H1 (cell line): ENCODE measurements around the gene ADARB2. TPM values are rescaled to one million over a fixed set of nuclear protein-coding genes. Genes with fewer than 3 reads are reported as not detected.

Experiments used
- CTCF ChIA-PET: fragments of 300-600 bp; sonication (Branson Sonifier 250); formaldehyde crosslinking; loops from one replicate; lab custom pipeline; 2021; ENCODE audit not compliant: partially characterized antibody; lab: Charles Lee
- POLR2A ChIA-PET: fragments of 300-600 bp; sonication (Branson Sonifier 250); formaldehyde crosslinking; loops from one replicate; lab custom pipeline; 2021; ENCODE audit warnings: inconsistent platforms; ENCODE audit not compliant: partially characterized antibody; lab: Charles Lee
- DNase-seq, 2 experiments: peaks; one replicate each; pipeline versions ENCODE4 v3.0.0 to v3.0.0-alpha.2; 2010 to 2022; ENCODE audit warnings: low spot score in 2 of 2, low read depth in 1 of 2, mixed read lengths in 1 of 2
- FAIRE-seq: peaks from 2 replicates; lab custom pipeline; 2011; peaks lifted over from hg19 to GRCh38; lab: Jason Lieb, UNC
- H2AFZ ChIP-seq: 2 replicates; pipeline ENCODE4 v1.8.1; 2012; ENCODE audit warnings: low read length, inconsistent platforms
- H2AK5ac ChIP-seq: 2 replicates; pipeline ENCODE4 v1.6.1; 2013; ENCODE audit warnings: low read depth, low read length
- H2BK120ac ChIP-seq: replicated peaks from 2 replicates; pipeline ENCODE3; 2013; ENCODE audit warnings: low read depth, low read length, inconsistent platforms
- H2BK12ac ChIP-seq: 2 replicates; pipeline ENCODE4 v1.6.1; 2013; ENCODE audit warnings: low read depth, low read length
- H2BK15ac ChIP-seq: 2 replicates; pipeline ENCODE4 v1.6.1; 2013; ENCODE audit warnings: low read length
- H2BK20ac ChIP-seq: 2 replicates; pipeline ENCODE4 v1.6.1; 2013; ENCODE audit warnings: low read length
- H2BK5ac ChIP-seq: 2 replicates; pipeline ENCODE4 v1.6.1; 2013; ENCODE audit warnings: low read depth, low read length
- H3K14ac ChIP-seq: 2 replicates; pipeline ENCODE4 v1.6.1; 2013; ENCODE audit warnings: inconsistent platforms; ENCODE audit not compliant: insufficient read length
- H3K18ac ChIP-seq: 2 replicates; pipeline ENCODE4 v1.6.1; 2013; ENCODE audit warnings: low read length; ENCODE audit errors: extremely low read depth
- H3K23ac ChIP-seq: 2 replicates; pipeline ENCODE4 v1.6.1; 2013; ENCODE audit warnings: inconsistent platforms; ENCODE audit not compliant: insufficient read length
- H3K23me2 ChIP-seq: 2 replicates; pipeline ENCODE4 v1.6.1; 2013; ENCODE audit warnings: low read depth, low read length
- H3K27ac ChIP-seq: 2 replicates; pipeline ENCODE4 v1.6.1; 2011; ENCODE audit warnings: low read depth, low read length, inconsistent platforms
- H3K27me3 ChIP-seq, 4 experiments: replicated peaks in 1 of 4; 1 replicate in 1 of 4; 2 replicates in 3 of 4; pipeline versions ENCODE4 v1.6.1 to v1.8.1; 2011 to 2013; ENCODE audit warnings: low read length in 3 of 4, mild to moderate bottlenecking in 3 of 4, inconsistent platforms in 2 of 4, mixed read lengths in 2 of 4, moderate library complexity in 1 of 4; ENCODE audit not compliant: control insufficient read depth in 3 of 4, insufficient read depth in 3 of 4; ENCODE audit errors: extremely low read depth in 1 of 4
- H3K36me3 ChIP-seq, 4 experiments: 2 replicates each; pipeline versions ENCODE4 v1.6.1 to v1.8.1; 2011 to 2013; ENCODE audit warnings: mild to moderate bottlenecking in 4 of 4, low read length in 3 of 4, moderate library complexity in 2 of 4, control low read depth in 1 of 4, inconsistent platforms in 1 of 4; ENCODE audit not compliant: insufficient read depth in 4 of 4, control insufficient read depth in 2 of 4
- H3K4ac ChIP-seq: replicated peaks from 2 replicates; pipeline ENCODE3; 2013; ENCODE audit warnings: low read length, low read depth, mixed read lengths, inconsistent platforms; ENCODE audit not compliant: insufficient read length
- H3K4me1 ChIP-seq, 4 experiments: replicated peaks in 1 of 4; 1 replicate in 1 of 4; 2 replicates in 3 of 4; pipeline versions ENCODE4 v1.6.1 to v1.8.1; 2011 to 2013; ENCODE audit warnings: low read length in 3 of 4, inconsistent platforms in 2 of 4, mixed read lengths in 1 of 4; ENCODE audit not compliant: insufficient read depth in 4 of 4, control insufficient read depth in 3 of 4
- H3K4me2 ChIP-seq, 2 experiments: 2 replicates each; pipeline versions ENCODE4 v1.6.1 to v1.8.1; 2011 to 2013; ENCODE audit warnings: low read depth in 2 of 2, low read length in 2 of 2, control low read depth in 1 of 2, inconsistent platforms in 1 of 2, mild to moderate bottlenecking in 1 of 2; ENCODE audit not compliant: insufficient read depth in 1 of 2
- H3K4me3 ChIP-seq, 4 experiments: fragments of 200-600, 300-600 bp in 1 of 4; sonication (generic), shearing (Covaris generic), sonication (Bioruptor Twin) in 1 of 4; 2 replicates each; pipeline versions ENCODE4 v1.5.1 to v1.8.1; 2011 to 2016; ENCODE audit warnings: low read length in 4 of 4, low read depth in 3 of 4, control low read depth in 2 of 4, inconsistent platforms in 2 of 4, mild to moderate bottlenecking in 2 of 4, mixed read lengths in 1 of 4, moderate library complexity in 1 of 4; ENCODE audit not compliant: insufficient read depth in 2 of 4; ENCODE audit errors: extremely low read depth in 1 of 4
- H3K56ac ChIP-seq: replicated peaks from 2 replicates; pipeline ENCODE3; 2013; ENCODE audit warnings: low read depth, mild to moderate bottlenecking, mixed read lengths, low read length, inconsistent platforms; ENCODE audit not compliant: insufficient read length
- H3K79me1 ChIP-seq: 2 replicates; pipeline ENCODE4 v1.6.1; 2013; ENCODE audit warnings: low read depth, low read length, control low read depth
- H3K79me2 ChIP-seq, 2 experiments: 2 replicates each; pipeline versions ENCODE4 v1.6.1 to v1.8.1; 2012 to 2013; ENCODE audit warnings: low read length in 2 of 2, mild to moderate bottlenecking in 2 of 2, inconsistent platforms in 1 of 2; ENCODE audit not compliant: insufficient read depth in 2 of 2, control insufficient read depth in 1 of 2
- H3K9ac ChIP-seq, 4 experiments: replicated peaks in 1 of 4; 1 replicate in 1 of 4; 2 replicates in 3 of 4; pipeline versions ENCODE4 v1.6.1 to v1.8.1; 2011 to 2013; ENCODE audit warnings: low read depth in 3 of 4, low read length in 3 of 4, control low read depth in 2 of 4, mild to moderate bottlenecking in 2 of 4, moderate library complexity in 2 of 4, inconsistent platforms in 1 of 4; ENCODE audit errors: extremely low read depth in 1 of 4
- H3K9me3 ChIP-seq, 2 experiments: 2 replicates each; pipeline versions ENCODE4 v1.6.1 to v1.8.1; 2012 to 2013; ENCODE audit warnings: mild to moderate bottlenecking in 2 of 2, moderate library complexity in 2 of 2, control low read depth in 1 of 2, inconsistent platforms in 1 of 2, low read depth in 1 of 2, low read length in 1 of 2, mixed read lengths in 1 of 2; ENCODE audit not compliant: insufficient read depth in 2 of 2
- H4K20me1 ChIP-seq, 2 experiments: replicated peaks in 1 of 2; 2 replicates each; pipeline versions ENCODE3 to v1.8.1; 2011 to 2013; ENCODE audit warnings: inconsistent platforms in 2 of 2, low read length in 2 of 2, mild to moderate bottlenecking in 1 of 2; ENCODE audit not compliant: insufficient read depth in 2 of 2, control insufficient read depth in 1 of 2
- H4K5ac ChIP-seq: 2 replicates; pipeline ENCODE4 v1.6.1; 2013; ENCODE audit warnings: low read length, low read depth, mixed read lengths, inconsistent platforms; ENCODE audit not compliant: insufficient read length
- H4K8ac ChIP-seq: 2 replicates; pipeline ENCODE4 v1.8.0; 2013; ENCODE audit warnings: mild to moderate bottlenecking, moderate library complexity, low read length, inconsistent platforms; ENCODE audit not compliant: insufficient read depth; ENCODE audit errors: extremely low read depth
- H4K91ac ChIP-seq: replicated peaks from 2 replicates; pipeline ENCODE3; 2013; ENCODE audit warnings: low read length, mixed read lengths, inconsistent platforms; ENCODE audit not compliant: insufficient read length
- BRCA1 ChIP-seq: IDR thresholded peaks from 2 replicates; pipeline ENCODE4 v1.6.1; 2012; ENCODE audit warnings: low read depth, low read length, improper control_type of control experiment
- CTBP2 ChIP-seq: IDR thresholded peaks from 2 replicates; pipeline ENCODE4 v1.7.0; 2011; ENCODE audit warnings: borderline replicate concordance, mild to moderate bottlenecking, moderate library complexity, mixed read lengths, low read length; ENCODE audit not compliant: insufficient read depth, insufficient read length
- CTCF ChIP-seq, 3 experiments: IDR thresholded peaks; 1 replicate in 2 of 3; 2 replicates in 1 of 3; pipeline versions ENCODE4 v1.5.1 to v1.6.1; 2011; ENCODE audit warnings: low read length in 3 of 3, mild to moderate bottlenecking in 3 of 3, inconsistent platforms in 2 of 3, low read depth in 1 of 3, moderate library complexity in 1 of 3; ENCODE audit not compliant: insufficient read depth in 1 of 3; ENCODE audit errors: control extremely low read depth in 1 of 3
- E2F6 ChIP-seq: IDR thresholded peaks from 2 replicates; pipeline ENCODE4 v1.6.1; 2012; ENCODE audit warnings: inconsistent platforms
- EGR1 ChIP-seq: IDR thresholded peaks from 2 replicates; pipeline ENCODE4 v1.6.1; 2011; ENCODE audit warnings: low read depth, low read length, borderline replicate concordance
- GTF2F1 ChIP-seq: IDR thresholded peaks from 2 replicates; pipeline ENCODE4 v1.6.1; 2012; ENCODE audit warnings: low read depth, low read length, improper control_type of control experiment, borderline replicate concordance
- HDAC2 ChIP-seq, 2 experiments: fragments of 300-600 bp in 1 of 2; sonication (generic) in 1 of 2; IDR thresholded peaks; 2 replicates each; pipeline ENCODE4 v1.6.1; 2011 to 2012; ENCODE audit warnings: low read depth in 2 of 2, low read length in 2 of 2, mild to moderate bottlenecking in 2 of 2, moderate library complexity in 2 of 2, borderline replicate concordance in 1 of 2, inconsistent platforms in 1 of 2
- PHF8 ChIP-seq: fragments of 200-600 bp; sonication (generic); conservative IDR thresholded peaks from 2 replicates; pipeline ENCODE4 v1.7.1; 2012; ENCODE audit warnings: low read depth, mild to moderate bottlenecking, inconsistent platforms, low read length, moderate library complexity
- RAD21 ChIP-seq, 2 experiments: IDR thresholded peaks in 1 of 2; conservative IDR thresholded peaks in 1 of 2; 2 replicates each; pipeline ENCODE4 v1.6.1; 2011; ENCODE audit warnings: low read depth in 2 of 2, low read length in 2 of 2, improper control_type of control experiment in 1 of 2, inconsistent platforms in 1 of 2, mild to moderate bottlenecking in 1 of 2, moderate library complexity in 1 of 2
- WGBS, 2 experiments: shearing (Covaris generic) in 1 of 2; methylation state at CpG; one replicate each; pipeline versions ENCODE4 v1.1.6 to v1.1.7; 2013 to 2015; ENCODE audit warnings: low lambda C conversion rate in 2 of 2, mixed read lengths in 2 of 2, inconsistent platforms in 1 of 2, low coverage in 1 of 2, missing lambda C conversion rate in 1 of 2; ENCODE audit not compliant: insufficient replicate concordance in 2 of 2, insufficient coverage in 1 of 2, insufficient read length in 1 of 2; ENCODE audit errors: extremely low coverage in 1 of 2, missing lambda C conversion rate in 1 of 2; 5-methylcytosine and 5-hydroxymethylcytosine counted together
- polyA plus RNA-seq, 7 experiments: library from polyadenylated mRNA; depleted of rRNA in 3 of 7; stranded (reverse) in 5 of 7; unstranded in 2 of 7; fragments of >200 nt in 5 of 7; fragments of 200-250 nt in 2 of 7; gene quantifications; 1 replicate in 5 of 7; 2 replicates in 1 of 7; 4 replicates in 1 of 7; pipeline versions ENCODE4 v1.2.1 to v1.2.3, GENCODE V29; 2011 to 2013; ENCODE audit warnings: missing spikeins in 2 of 7, mixed read lengths in 2 of 7
- total RNA-seq: library from RNA; stranded (reverse); fragmentation: NEBNext Ultra II Directional; extraction: Animal tissue kit (Norgen Biotek cat#: 25700); gene quantifications from 2 replicates; pipeline ENCODE4 v1.2.1, GENCODE V29; 2021

The ADARB2 gene
- total and polyA plus RNA-seq, 2 of the 8 experiments (the other 6 are each of a cell fraction or from before 2014, with no cell fraction given): 2.2 to 2.8 TPM

- Histone ChIP-seq H3K4ac (no peak overlapping the region), H2AFZ (no peak overlapping the region), H3K23me2 (no peaks in the 10 kb centered on the region; the same call in 1 of the 2 replicates), H2BK20ac (no peak overlapping the region), H4K91ac (no peak overlapping the region), H3K27me3 (peaks cover 0 to 4% (median 2%) of the 10 kb centered on the region in 4 experiments; a peak in 3 of 7 replicates), H2BK15ac (no peak overlapping the region), H3K27ac (no peak overlapping the region), H3K9me3 (no peaks in the 10 kb centered on the region), H3K79me2 (no peaks in the 10 kb centered on the region), H4K8ac (no peak overlapping the region), H2BK12ac (no peak overlapping the region), H3K4me3 (no peak overlapping the region), H3K36me3 (no peaks in the 10 kb centered on the region), H4K5ac (no peak overlapping the region), H4K20me1 (no peaks in the 10 kb centered on the region), H3K9ac (no peak overlapping the region), H3K56ac (no peak overlapping the region), H3K14ac (no peak overlapping the region), H3K18ac (no peak overlapping the region), H2BK120ac (no peak overlapping the region), H3K4me2 (no peak overlapping the region), H3K23ac (no peak overlapping the region), H3K4me1 (peaks cover 0 to 12% (median 4%) of the 10 kb centered on the region in 4 experiments; a peak in 4 of 7 replicates), H2AK5ac (no peak overlapping the region), H3K79me1 (no peaks in the 10 kb centered on the region), H2BK5ac (no peak overlapping the region)
- FAIRE-seq: no peak
- ChIA-PET CTCF (interaction anchor here (1.3 kb wide), 1 partner anchor 16 kb away, joined by 3 read pairs; no protein-coding TSS in a partner anchor), POLR2A (no interaction called here)
- DNase-seq: no peak
- WGBS, 2 experiments: 86% methylated on average over 9 of the region's 9 CpGs; no CpG with 5 or more reads in 1 of the 2 experiments
- TF ChIP-seq GTF2F1 (no peak), PHF8 (no peak), E2F6 (no peak), BRCA1 (no peak), RAD21 (IDR thresholded peaks at IDR 0.05 in 1 of 2, conservative IDR thresholded peaks at IDR 0.05 in 1 of 2; ENCODE audit: low read depth in 2 of 2, low read length in 2 of 2) (no peak), CTBP2 (no peak), CTCF (IDR thresholded peaks at IDR 0.05; ENCODE audit: control extremely low read depth in 1 of 3, insufficient read depth in 1 of 3, low read depth in 1 of 3, low read length in 3 of 3) (no peak), HDAC2 (IDR thresholded peaks at IDR 0.05; ENCODE audit: borderline replicate concordance in 1 of 2, low read depth in 2 of 2, low read length in 2 of 2) (no peak), EGR1 (no peak)
Measured at GRCh38 chr10:1613511-1613910, 123.8 kb downstream of the ADARB2 start.
